NCI-H1436 (cell line): Measurements from ENCODE around the gene TBCEL.
A peak's percentile ranks its signal among the peaks of the same experiment; 100 is the strongest.
"Not testable (repeated sequence)": the region's sequence is repeated elsewhere in the genome, so short reads cannot be mapped to it uniquely, and the experiment has no call there.

Experiments used
- DNase-seq: peaks from one replicate; lab custom pipeline; 2025; lab: John Stamatoyannopoulos, UW

TBCEL gene, protein sequence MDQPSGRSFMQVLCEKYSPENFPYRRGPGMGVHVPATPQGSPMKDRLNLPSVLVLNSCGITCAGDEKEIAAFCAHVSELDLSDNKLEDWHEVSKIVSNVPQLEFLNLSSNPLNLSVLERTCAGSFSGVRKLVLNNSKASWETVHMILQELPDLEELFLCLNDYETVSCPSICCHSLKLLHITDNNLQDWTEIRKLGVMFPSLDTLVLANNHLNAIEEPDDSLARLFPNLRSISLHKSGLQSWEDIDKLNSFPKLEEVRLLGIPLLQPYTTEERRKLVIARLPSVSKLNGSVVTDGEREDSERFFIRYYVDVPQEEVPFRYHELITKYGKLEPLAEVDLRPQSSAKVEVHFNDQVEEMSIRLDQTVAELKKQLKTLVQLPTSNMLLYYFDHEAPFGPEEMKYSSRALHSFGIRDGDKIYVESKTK

DNA sequence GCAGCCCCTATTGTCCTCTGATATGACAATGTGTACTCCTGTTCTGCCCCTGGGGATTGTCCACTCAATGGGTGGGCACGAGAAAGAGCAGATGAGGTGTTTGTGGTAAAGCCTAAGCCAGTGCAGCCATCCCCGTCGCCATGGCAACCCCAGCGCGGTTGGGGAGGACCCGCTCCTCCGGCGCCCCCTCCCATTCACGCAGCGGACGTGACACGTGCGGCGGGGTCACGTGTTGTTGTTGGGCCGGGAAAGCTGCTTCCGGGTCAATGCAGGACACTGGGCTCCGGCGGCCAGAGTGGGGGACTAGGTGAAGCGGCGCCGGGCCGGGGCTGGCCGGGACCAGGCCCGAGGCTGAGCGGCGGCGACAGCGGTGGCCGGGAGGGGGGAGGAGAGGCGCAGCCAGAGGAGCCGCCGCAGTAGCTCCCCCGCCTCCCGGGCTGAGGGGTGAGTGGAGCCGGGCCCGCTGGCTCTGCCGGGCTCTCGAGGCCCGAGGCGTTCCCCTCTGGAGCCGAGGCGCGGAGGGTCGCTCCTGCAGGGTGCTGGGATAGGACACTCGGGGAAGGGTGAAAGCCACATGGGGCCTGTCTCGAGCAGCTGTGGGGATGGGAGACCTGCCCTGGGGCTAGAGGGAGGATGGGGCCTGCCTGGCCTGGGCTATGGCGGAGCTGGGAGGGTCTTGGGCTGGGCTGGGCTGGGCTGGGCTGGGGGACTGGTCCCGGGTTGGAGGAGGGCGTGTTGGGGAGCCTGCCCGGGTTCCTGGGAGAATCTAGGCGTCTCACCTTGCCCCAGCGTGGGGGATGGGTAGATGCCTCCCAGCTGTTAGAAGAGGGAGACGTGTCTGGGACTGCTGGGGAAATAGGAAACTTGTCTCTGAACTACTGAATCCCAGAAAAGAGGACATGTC lies at the start of gene TBCEL:
TBCEL (plus strand) TSS at position 255 of the 904 bp plus-strand sequence. CDS start 21,589 bp downstream, outside the sequence.
- DNase-seq = peak; percentile 91

DNA sequence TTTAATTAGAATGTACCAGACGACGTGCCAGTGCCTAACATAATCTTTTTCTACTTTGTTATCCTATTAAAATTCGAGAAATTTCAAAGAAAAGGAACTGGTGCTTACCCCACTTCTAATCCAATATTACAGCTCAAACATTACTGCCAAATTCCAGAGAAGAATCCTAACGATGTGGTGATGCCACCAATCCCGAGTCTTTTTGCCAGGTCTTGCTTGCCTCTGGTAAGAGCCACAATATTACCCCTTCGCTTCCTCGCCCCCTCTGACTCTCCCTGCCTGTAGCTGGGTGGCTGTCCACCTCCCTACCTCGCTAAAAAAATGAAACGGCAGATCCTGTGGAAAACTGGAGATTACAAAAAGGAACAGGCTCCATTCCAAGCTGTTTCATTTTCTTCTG lies 49.4 kb upstream of the TBCEL start:
- no peak for DNase-seq

DNA sequence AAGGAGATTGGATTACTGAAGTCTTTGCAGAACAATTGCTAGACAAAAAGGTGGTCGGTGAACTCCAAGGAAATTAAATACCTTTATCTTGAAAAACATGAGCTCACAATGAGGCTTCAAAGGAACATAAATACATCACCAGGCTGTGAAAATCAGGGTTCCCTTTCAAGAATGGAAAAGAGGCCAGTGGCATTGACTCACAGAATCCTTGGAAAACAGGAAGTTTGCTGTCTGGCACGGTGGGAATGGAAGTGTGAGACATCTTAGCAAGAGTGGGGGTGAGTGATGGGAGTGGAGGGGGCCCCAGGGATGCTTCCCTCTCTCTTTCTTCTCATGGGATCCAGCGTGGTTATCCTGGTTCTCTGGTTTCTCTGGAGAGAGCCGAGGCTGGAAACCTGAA lies 48.9 kb upstream of the TBCEL start:
- no peak for DNase-seq

DNA sequence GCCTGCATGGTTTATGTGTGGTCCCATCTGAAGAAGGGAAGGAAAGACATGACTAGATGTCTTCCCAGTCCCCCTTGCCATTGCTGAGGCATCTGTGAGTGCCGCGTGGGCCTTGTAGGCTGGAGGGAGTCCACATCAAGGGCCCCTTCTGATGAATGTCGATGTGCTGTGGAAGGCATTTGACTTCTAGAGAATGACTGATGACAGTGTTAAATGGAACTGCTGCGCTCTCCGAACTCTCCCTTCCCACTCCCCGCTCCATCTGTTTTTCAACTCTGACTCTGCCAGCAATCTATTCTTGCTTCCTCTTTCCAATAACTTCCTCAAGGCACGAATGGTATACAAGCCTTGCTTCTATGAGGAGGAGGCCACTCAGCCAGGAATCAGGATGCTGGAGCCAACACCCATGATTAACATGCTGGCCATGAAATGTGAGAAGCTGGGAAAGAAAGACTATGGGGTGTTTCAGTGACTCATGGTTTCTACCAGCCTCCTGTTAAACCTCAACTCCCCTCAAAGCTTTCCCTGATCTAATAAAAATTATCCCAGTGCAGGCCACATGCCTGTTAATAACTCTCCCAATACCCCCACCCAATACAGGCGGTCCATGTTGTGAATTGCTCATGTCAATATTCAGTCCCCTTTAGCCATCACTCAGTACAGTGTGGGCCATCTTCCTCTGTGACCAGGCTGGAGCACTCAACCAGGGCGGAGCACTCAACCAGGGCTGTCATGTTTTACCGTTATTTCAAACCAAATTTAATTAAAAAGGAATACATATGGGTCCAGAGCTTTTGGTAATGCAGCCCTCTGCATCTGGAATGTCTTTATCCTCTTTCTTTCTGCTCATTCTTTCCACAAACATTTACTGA lies 46.4 kb upstream of the TBCEL start:
- DNase-seq = no peak

DNA sequence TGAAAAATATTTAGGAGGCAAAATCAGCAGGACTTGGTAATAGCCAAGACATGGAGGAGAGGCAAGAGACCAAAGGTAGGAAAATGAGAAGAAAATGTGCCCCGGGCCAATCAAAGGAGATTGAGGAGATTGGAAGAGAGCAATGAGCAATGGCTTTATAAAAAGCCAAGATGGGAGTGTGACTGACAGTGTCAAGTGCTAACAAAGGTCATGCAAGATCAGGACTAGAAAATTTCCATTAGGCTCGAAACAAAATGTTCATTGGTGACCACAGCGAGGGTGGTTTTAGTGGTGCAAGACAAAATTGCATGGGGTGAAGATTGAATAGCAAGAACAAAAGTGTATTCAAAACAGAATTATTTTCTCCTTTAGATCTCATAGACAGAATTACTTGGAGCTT lies 45.2 kb upstream of the TBCEL start:
- no peak for DNase-seq

DNA sequence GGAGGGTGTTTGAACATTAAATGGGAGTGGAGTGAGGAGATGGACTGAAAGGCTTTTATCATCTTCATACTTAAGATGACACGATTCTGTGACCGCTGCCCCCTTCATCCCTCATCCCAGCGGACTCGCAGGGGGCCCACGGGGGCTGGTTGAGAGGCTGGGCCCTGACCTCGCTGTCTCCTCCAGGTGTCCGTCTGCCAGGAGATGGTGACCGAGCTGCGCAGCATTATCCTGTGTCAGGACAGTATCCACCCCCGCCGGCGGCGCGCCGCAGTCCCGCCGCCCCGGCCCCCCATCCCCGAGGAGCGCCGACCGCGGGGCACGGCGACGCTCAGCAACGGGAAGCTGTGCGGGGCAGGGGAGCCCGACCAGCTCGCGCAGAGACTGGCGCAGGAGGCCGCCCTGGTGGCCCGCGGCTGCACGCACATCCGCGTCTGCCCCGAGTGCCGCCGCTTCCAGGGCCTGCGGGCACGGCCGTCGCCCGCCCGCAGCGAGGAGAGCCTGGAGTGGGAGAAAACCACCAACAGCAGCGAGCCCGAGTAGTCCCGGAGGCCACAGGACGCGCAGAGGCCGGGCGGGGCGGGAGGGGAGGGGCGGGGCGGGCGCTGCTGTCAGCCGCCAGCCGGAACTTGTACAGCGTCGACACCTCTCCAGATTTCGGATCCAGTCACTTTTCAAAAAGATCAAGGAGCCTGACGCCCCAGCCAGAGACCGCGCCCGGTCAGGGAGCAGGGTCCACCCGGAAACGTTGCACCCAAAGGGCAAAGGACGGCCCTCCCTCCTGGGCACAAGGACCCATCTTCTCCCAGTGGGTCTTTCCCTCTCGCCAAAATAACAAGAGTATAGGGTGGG lies 38.0 kb upstream of the TBCEL start:
- peak; percentile 1 for DNase-seq

DNA sequence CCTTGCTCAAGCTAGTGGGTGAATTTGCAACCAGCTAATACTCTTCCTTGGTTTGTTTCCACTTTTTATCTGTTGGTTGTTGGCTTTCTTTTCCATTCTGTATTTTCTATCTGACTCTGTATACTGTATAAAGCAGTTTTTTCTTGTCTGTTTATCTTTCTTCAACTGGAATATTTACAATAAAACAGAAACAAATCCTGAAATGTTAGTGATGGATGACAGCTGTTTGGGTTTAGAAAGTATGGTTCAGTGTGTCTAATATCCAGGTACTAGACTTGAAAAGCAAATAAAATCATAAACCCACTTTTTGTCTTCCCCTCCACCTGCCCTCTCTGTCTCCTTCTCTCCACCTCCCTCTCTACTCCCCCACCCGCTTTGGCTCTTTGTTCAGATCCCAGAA lies 35.3 kb upstream of the TBCEL start:
- DNase-seq = no peak

DNA sequence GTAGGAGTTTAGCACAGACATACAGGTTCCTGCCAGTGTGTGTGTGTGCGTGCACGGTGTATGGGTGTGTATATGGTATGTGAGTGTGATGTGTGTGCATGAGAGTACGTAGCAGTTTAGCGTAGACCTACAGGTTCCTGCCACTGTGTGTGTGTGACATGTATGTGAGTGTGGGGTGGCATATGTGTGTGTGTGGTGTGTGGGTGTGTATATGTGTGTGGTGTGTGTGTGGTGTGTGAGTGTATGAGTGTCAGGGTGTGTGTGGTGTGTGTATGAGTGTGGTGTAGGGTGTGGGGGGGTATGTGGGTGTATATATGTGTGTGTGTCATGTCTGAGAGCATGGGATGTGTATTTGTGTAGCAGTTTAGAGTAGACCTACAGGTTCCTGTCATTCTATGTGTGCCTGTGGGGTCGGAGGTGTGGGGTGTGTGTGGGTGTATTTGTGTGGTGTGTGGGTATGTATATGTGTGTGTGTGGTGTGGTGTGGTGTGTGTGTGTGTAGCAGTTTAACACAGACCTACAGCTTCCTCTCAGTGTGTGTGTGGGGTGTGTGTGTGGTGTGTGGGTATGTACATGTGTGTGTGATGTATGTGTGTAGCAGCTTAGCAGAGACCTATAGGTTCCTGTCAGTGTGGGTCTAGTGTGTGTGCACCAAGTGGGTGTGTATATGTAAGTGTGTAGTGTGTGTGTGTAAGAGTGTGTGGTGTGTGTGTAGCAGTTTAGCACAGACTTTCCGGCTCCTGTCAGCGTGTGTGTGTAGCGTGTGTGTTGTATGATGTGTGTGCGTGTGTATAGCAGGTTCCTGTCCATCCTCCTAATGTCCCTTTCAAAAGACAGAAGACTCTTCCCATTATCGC lies 31.8 kb upstream of the TBCEL start:
- DNase-seq = no peak

DNA sequence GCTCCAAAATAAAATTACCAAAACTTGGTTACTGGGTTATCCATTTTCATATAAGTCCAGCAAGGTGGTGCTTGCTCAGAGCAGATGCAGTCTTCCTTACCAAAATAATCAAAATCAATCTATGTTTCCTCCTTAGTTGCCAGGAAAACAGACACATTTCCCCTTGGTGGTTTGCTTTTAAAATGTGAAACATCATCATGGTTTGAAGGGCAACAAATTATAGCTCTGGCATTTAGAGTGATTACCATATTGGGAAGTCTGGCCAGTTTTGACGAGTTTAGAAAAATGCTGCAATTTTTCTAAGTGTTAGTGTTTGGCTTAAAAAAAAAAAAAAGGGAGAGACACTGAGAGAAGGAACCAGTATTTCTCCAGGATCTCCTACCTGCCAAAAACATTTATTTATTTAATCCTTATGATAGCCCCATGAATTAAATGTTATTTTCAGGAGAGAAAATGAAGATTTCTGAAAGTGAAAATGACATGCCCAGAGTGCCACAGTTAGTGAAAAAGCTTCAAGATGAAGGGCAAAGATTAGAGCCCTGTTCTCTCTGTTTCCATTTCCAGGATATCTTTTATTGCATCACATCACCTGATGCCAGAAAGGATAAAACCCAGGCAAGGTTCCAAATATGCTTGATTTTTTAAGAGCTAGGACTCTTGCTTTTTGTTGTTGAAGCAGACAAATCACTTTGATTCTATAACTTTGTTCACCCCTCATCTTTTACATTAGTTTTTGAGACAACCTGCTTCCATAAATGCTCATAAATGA lies 29.6 kb upstream of the TBCEL start:
- DNase-seq = no peak

DNA sequence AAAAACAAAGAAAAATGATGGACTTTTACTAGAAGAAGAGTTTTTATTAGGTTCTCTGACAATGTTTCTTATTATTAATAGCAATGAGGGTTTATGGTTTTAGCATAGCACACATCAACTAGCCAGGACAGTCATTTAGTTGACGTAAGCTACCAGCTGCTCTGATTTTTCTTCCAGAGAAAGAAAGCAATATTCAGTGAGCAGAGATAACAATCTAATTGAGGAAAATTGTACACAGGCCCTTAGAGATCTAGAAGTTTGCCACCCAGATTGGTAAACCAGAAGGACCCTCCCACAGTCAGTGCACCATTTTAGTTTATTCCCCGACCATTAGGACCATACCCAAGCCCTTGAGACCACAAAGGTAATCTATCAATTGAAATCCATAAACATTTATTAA lies 28.7 kb upstream of the TBCEL start:
- DNase-seq = no peak

DNA sequence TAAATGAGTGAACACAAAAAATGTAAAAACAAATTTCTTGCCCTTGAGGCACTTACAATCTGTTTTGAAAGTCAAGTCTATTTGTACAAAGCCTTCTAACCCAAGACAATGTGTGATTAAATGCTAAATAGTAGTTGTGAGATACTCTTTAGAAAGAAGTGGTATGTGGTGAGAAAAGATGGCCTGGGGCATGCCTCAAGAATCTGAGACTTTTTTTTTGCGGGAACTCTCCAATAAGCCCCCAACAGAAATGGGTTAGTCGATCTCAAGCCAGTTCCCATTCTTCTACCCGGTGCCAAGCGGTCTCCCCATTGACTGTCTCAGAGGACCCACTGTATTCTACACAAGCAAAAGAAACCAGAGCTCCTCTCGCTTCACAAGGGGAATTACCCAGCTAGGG lies 26.9 kb upstream of the TBCEL start:
- DNase-seq = no peak

DNA sequence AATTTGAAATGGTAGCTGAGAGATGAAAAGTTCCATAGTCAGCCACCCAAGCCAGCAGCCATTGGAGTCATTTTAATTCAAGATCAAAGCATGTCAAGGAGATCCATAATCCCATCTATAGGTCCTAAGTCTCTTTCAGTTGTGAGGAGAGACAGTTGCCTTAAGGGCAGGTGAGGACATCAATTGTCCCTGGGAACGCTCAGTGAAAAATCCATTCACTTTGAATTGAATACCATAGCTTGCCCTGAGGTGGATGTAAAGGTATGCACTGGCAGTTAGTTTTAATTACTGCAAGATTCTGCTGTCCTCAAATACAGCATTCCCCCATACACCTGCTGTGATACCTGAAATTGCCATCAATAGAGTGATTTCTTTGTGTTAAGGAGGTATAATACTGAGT lies 25.3 kb upstream of the TBCEL start:
- no peak for DNase-seq

DNA sequence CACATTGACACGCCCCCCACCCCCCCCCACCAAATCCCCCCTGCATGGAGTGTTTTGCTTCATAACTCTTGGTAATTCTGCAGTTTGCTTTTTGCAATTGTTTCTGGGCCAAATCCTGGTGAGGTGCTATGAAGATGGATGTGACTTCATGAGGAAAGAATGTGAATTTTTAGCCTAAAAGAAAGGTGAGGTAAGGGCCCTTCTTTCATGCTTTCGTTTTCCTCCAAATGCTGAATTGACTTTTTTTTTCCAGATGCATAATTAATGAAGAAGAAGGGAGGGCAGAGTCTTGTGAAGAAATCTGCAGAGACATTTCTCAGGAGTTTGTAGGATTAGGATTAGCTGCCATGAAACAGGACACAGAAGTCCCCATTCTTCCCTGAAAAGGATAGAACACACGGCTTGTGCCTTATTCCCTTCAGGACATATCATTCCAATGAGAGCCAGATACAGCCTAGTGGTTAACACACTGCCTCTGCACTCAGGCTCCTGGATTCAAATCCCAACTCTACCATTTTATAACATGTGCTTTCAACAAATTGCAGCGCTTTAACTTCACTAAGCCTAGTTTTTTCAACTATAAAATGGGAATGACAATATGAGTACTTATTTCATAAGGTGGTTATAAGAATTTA lies 19.6 kb upstream of the TBCEL start:
- DNase-seq = no peak

DNA sequence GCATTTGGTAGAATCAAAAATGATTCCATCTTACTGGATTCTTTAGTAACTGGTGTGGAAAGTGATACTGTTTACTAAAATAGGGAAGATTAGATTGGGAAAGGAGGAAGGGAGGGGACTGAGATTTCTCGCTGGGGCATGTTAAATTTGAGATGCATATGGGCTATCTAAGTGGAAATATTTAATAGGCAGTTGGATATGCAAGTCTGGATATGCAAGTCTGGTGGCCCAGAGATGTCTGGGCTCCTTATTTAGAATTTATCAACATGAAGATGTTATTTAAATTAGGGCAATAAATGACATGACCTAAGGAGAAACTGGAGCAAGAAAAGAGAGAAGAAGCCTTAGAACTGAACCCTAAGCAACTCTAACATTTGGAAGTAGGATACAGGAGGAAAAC lies 17.0 kb upstream of the TBCEL start:
- no peak for DNase-seq

DNA sequence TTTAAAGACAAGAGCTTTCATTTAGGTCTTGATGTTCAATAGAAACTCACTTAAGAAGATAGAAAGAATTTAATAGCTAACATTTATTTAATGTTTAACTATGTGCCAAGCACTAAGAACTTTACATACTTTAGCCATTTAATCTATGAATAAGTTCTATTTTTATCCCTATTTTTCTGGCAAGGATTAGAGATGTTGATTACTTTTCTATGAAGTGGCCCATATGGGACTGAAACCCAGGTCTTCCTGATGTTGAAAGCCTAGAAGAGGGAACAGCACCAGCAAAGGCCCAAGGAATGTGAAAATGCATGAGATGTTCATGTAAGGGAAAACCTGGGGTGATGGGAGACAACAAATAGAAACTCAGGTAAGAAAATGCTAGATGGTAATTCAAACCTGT lies 15.4 kb upstream of the TBCEL start:
- no peak for DNase-seq

DNA sequence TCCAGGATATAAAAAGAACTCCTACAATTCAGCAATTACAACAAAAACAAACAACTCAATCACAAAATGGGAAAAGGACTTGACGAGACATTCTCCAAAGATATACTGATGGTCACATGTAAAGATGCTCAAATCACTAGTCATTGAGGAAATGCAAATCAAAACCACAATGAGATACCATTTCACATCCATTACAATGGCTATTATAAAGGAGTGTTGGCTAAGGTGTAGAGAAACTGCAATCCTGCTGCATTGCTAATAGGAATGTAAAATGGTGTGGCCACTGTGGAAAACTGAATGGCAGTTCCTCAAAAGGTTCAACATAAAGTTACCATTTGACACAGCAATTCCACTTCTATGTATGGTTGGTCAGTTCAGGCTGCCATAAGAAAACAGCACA lies 11.8 kb upstream of the TBCEL start:
- no peak for DNase-seq

DNA sequence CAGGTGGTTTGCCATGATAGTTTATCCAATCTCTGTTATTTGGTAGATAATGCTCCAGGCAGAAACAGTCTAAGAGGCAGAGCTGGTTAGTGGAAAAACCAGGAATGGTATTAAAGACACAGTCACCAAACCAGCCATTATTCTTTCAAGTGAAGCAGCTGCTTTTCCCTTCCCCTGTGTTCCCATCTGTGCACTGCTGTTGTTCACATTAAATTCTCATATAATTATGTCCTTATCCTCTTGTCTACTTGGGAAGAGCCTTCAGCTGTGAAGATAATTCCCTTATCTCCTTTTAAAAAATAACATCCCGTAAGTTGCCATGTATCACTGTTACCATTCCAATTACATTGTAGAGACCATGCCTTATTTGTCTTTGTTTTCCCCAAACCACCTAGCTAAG lies 5.2 kb upstream of the TBCEL start:
- DNase-seq = no peak

DNA sequence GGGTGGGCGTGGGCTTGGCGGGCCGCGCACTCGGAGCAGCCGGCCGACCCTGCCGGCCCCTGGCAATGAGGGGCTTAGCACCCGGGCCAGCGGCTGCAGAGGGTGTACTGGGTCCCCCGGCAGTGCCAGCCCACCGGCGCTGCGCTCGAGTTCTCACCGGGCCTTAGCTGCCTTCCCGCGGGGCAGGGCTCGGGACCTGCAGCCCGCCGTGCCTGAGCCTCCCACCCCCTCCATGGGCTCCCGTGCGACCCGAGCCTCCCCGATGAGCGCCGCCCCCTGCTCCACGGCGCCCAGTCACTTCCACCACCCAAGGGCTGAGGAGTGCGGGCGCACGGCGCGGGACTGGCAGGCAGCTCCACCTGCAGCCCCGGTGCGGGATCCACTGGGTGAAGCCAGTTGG lies 2.2 kb upstream of the TBCEL start:
- not testable (repeated sequence) for DNase-seq

DNA sequence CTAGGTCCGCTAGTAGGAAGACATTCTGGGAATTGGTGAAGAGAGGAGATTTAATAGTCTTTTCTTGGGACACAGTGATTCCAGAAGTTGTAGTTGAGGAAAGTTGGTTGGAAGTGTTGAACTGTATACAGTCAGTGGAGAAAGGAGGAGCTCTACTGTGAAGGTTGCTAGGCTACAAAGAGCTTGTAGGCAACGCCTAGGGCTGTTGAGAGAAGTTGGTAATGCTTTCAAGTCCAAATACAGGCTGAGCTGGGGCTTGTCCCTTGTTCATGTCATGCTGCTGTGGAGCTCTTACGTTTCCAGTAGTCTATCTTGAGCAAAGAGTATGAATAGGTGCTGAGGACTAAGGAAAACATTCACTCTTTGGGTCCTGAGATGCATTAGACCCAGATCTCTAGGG lies 1.1 kb downstream of the TBCEL start:
- no peak for DNase-seq
